Right ventricle myocardium inferior (tissue), 1 donor: ENCODE measurements around the gene SNRNP35. TPM values are rescaled to one million over a fixed set of nuclear protein-coding genes. Genes with fewer than 3 reads are reported as not detected.
"Not testable (repeated sequence)": the region's sequence is repeated elsewhere in the genome, so short reads cannot be mapped to it uniquely, and the experiment has no call there.

ENCODE experiments used
- ATAC-seq: fragments of 200-7000 bp; cut with Tn5 transposase; one replicate; pipeline ENCODE4 v1.9.1; 2020; ENCODE audit warnings: mild to moderate bottlenecking, moderate library complexity
- DNase-seq: peaks from one replicate; pipeline ENCODE4 v3.0.0; 2021; ENCODE audit errors: missing footprints
- intact Hi-C: fragments of 100-400 bp; cut with DNase I; formaldehyde crosslinking; loops from one replicate; pipeline ENCODE4 v1.11.0; 2022
- total RNA-seq: library from RNA; stranded (reverse); fragmentation: NEBNext Ultra II Directional; extraction: Animal tissue kit (Norgen Biotek cat#: 25700); gene quantifications from one replicate; pipeline ENCODE4 v1.2.1, GENCODE V29; 2021
- donor health status: DM: no; HTN: yes; CAD: no; lungs with severe emphysema.

The SNRNP35 gene
- total RNA-seq, 1 donor from 2014 or later = 23.0 TPM

GRCh38 chr12:123512838-123513665 lies 55.1 kb downstream of the SNRNP35 start:
- intact Hi-C loops = no loop called here
- DNase-seq (no peak), ATAC-seq (peak; percentile 19)

DNA sequence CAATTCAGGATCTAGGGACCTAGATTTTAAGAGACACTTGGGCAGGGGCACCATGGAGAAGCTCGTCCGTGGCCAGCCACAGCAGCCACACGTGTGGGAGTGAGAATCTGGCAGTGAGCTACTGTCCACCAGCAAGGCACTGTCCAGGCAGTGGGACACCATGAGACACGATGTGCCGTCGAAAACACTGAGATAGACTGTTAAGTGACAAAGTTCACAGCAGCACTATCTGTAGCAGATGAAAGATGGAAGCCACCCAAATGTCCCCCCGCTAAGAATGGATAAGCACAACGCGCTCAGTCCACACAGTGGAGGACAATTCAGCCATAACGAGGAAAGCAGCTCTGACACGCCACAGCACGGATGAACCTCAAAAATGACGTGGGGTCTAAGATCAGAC lies 55.9 kb downstream of the SNRNP35 start:
- intact Hi-C loops = no loop called here
- ATAC-seq (peak; percentile 62), DNase-seq (no peak)

GRCh38 chr12:123514582-123515221 lies 56.8 kb downstream of the SNRNP35 start:
- ATAC-seq, intact Hi-C loops, DNase-seq: not testable (repeated sequence)

DNA sequence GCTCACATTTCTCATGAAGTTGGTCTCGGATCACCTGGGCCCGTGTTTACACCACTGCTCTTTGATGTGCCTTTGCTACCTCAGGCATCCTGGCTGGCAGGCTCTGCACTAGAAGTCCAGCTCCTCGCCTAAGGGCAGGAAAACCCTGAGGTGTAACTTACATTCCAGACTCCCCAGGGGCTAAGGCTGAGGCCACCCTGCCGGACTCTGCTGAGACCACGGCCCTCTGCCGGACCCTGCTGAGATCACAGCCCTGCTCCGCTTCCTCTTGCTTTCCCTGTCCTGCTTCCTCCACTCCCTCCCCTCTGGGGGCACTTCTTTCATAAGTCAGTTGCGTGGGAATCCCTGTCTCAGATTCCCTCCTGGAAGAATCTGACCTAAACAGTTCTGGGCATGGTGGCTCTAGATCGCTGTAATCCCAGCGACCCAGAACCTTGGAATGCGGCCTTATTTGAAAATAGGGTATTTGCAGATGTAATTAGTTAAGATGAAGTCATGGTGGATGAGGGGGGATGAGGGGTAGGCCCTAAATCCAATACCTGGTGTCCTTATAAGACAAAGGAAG lies 58.4 kb downstream of the SNRNP35 start:
- no peak for DNase-seq
- intact Hi-C loops = no loop called here
- no peak for ATAC-seq

Other genes starting within 250 kb of the SNRNP35 start
- 21.3 TPM for gene MPHOSPH9, start 225.0 kb upstream of the SNRNP35 start, total RNA-seq
- gene MTRFR, start 224.7 kb upstream of the SNRNP35 start, total RNA-seq = 8.1 TPM
- 74.9 TPM for gene CDK2AP1, start 186.3 kb upstream of the SNRNP35 start, total RNA-seq
- gene SBNO1, start 93.3 kb upstream of the SNRNP35 start, total RNA-seq = 25.8 TPM
- gene KMT5A, start 74.0 kb upstream of the SNRNP35 start, total RNA-seq = 32.7 TPM
- gene RILPL2, start 21.5 kb upstream of the SNRNP35 start, total RNA-seq = 2.0 TPM
- 94.3 TPM for gene RILPL1, start 75.6 kb downstream of the SNRNP35 start, total RNA-seq
- gene TMED2, start 126.4 kb downstream of the SNRNP35 start, total RNA-seq = 163 TPM
- 4.9 TPM for gene DDX55, start 144.0 kb downstream of the SNRNP35 start, total RNA-seq
- gene EIF2B1, start 175.5 kb downstream of the SNRNP35 start, total RNA-seq = 33.1 TPM
- 13.3 TPM for gene GTF2H3, start 175.7 kb downstream of the SNRNP35 start, total RNA-seq
- 3.3 TPM for gene TCTN2, start 213.0 kb downstream of the SNRNP35 start, total RNA-seq